HG03280 (cell line): Measurements from ENCODE around the gene RAD51B.

Source experiments
- ATAC-seq: cut with Tn5 transposase; IDR thresholded peaks from one replicate; pipeline ENCODE4 v1.9.1; 2021; ENCODE audit warnings: mild to moderate bottlenecking, moderate library complexity; ENCODE audit not compliant: unreplicated experiment

Gene RAD51B

GRCh38 chr14:68140076-68140741 is 320.6 kb downstream of the RAD51B start:
- no peak for ATAC-seq

GRCh38 chr14:68140806-68141205 is 321.2 kb downstream of the RAD51B start:
- no peak for ATAC-seq

GRCh38 chr14:68141281-68142088 is 321.9 kb downstream of the RAD51B start:
- ATAC-seq, result no peak

GRCh38 chr14:68143341-68143841 is 323.8 kb downstream of the RAD51B start:
- ATAC-seq, result no peak

- ATAC-seq, result no peak
Observed at GRCh38 chr14:68144051-68144681, 324.6 kb downstream of the RAD51B start.

GRCh38 chr14:68145036-68145435 is 325.5 kb downstream of the RAD51B start:
- no peak for ATAC-seq

DNA sequence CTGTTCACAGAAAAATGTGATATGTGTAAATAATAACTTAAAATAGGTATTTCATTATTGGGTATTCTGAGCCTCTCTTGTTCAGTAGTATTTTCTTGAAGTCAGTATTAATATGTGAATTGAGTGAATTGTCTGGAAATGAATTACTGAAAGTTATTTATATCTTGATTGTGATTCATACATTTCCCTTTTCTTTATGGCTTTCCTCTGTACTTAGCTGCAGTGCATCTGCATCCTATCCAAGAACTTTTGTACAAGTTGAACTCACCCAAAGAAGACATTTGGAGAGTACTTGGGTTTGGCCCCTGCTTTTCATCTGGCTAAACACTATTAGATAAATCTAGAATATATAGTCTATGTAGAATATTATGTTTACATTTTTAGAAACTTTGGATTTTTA is 326.0 kb downstream of the RAD51B start:
- no peak for ATAC-seq

GRCh38 chr14:68146818-68147217 is 327.2 kb downstream of the RAD51B start:
- ATAC-seq, result no peak

DNA sequence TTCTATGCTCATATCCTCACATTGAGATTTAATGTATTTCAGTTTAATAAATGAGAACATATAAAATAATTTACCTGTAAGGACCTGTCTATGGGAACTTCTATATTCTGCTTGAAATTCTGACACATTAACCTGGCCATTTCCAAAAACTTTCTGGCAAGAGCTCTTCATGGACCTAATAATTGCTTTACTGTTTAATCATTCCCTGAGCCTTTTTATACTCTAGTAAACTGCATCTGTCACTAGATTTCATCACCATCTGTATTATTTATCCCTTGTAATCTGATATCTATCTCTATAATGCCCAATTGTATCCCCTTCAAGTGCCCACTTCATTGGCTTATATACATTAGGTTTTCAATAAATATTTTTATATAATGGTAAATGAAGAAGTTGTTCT is 327.7 kb downstream of the RAD51B start:
- ATAC-seq, result no peak

DNA sequence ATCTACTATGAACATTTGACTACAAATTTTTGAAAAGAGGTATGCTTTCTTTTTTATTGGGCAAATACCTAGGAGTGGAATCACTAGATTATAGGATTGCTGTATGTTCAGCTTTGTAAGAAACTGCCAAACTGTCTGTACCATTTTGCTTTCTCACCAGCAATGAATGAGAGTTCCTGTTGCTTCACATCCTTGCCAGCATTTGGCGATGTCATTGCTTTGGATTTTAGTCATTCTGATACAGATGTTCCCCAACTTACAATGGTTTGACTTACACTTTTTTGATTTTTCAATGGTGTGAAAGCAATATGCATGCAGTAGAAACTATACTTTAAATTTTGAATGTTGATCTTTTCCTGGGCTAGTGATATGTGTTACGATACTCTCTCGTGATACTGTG is 328.7 kb downstream of the RAD51B start:
- ATAC-seq, result no peak

GRCh38 chr14:68148763-68149162 is 329.2 kb downstream of the RAD51B start:
- no peak for ATAC-seq

DNA sequence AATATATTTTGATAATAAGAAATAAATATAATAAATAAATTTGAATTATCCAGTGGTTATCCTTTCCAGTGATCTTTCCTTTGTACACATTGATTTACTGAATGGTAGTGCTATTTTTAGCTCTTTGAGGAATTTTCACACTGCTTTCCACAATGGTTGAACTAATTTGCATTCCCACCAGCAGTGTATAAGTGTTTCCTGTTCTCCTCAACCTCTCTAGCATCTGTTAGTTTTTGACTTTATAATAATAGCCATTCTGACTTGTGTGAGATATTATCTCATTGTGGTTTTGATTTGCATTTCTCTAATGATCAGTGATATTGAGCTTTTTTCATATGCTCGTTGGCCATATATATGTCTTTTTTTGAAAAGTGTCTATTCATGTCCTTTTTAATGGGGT is 333.7 kb downstream of the RAD51B start:
- no peak for ATAC-seq

DNA sequence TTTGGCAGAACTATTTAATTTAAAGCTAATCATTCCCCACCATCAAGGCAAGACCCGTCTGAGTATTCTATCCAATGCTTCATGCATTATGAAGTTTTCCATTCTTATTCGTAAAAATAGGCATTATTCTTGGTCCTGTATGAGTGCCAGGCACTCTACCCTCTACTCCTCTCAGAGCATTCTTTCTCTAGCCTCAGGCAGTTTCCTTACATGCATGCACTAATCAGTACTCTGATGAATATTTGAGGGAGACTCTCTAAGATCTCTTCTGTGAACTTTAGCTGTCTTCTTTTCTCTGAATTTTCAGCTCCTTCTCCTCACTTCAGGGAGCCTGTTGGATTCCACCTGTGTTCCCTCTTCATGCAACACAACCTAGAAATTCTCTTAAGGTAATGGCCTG is 334.7 kb downstream of the RAD51B start:
- no peak for ATAC-seq

- no peak for ATAC-seq
Observed at GRCh38 chr14:68157971-68158371, 338.4 kb downstream of the RAD51B start.

DNA sequence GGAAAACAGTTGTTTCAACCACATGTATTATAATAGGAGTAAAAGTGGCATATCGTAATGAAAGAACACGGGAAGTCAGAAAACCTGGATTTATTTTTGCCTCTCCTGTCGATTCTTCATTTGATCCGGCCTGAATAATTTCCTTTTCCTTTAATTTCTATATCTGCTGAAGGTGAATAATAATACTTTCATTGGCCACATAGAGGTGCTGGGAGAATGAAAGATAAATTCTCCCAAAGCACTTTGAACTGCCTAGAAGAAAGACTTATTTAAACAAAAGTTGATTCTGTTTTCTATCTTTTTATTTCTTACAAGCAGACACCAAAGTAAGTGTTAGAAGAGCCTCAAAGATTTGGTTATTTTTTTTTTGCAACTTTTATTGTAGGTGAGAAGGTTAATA is 339.1 kb downstream of the RAD51B start:
- no peak for ATAC-seq

DNA sequence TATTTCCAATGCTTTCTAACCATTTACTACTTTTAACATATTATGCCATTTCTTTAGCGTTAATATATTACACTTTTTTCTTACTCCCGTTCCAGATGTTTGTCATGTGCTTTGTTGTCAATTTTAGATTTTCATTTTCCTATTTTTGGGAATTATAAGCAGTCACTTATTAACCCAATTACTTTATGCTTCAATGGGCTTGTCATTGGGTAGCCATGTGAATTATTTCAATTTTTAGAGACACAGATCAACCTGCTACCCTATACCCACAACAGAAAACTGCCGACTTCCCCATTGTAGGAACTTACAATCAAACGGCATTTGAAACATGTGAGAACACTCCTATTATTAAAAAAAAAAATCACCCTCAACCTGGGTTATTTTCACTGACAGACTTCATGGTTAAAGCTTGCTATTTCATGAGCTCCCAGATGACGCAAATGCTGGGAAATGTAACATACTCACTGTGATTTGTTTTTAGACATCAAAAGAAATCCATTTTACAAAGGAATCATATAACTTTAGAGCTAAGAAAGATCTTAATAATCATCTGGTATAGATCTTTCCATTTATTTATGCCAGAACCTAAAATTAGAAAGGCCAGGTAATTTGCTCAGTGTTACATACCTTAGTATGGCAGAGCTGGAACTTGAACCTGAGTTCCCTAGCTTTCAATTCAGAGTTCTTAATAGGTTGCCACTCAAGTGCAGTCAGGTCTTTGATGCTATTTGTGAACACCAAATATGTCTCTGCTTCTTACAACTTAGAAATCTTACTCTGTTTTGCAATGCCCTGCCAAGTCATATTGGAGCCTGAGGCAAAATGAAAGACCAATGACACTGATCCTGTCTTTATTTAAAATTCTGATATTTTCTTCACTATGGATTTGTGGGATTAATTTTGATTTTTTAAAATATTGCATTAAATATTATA is 340.4 kb downstream of the RAD51B start:
- ATAC-seq, result no peak

DNA sequence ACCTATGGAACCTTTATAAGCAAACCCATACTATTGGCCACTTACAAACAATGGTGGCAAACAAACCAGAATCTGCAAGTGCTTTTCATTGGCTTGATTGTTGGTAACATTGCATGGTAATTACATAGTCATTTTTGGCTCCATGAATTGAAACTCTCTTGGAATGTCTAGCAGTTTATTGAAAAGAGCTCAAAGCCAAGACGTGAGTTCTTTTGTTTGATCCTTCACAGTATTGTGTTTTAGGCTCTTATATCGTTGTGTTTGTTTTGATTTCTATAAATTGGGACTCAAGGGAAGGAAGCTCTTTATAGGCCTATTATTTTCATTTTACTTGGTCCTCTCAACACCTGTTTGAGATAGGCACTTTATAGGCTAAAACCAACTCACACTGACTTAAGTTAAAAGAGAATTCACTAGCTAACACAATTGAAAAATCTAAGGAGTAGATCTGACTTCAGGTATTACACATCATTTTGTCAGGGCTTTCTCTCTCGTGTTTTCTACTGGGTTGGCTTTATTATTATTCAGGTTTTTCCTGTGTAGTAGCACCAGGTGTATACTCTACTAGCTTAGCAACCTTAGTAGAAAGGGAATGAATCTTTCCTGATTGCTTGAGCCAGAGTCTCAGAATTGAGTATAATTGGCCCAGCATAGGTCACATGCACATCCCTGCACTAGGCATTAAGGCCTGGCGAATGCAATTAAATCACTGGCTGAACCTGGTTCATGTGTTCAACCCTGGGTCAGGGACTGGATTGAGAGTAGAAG is 341.4 kb downstream of the RAD51B start:
- no peak for ATAC-seq

DNA sequence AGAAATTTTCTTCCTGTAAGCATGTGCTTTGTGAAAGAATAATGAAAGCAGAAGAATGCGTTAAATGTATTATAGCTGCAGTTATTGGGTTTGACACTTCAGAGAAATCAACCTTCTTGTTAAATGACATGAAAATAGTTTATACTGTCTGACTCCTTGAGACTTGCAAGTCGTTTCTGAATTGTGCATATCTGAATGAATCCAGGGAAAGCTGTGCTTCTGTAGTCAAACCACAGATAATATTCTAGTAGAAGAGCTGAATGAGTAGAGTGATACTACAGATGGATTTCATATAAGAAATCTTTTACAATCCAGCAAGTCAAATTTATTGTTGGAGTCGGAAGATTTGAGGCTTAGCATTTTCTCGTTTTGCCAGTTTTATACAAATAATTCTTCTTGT is 343.3 kb downstream of the RAD51B start:
- ATAC-seq, result no peak

DNA sequence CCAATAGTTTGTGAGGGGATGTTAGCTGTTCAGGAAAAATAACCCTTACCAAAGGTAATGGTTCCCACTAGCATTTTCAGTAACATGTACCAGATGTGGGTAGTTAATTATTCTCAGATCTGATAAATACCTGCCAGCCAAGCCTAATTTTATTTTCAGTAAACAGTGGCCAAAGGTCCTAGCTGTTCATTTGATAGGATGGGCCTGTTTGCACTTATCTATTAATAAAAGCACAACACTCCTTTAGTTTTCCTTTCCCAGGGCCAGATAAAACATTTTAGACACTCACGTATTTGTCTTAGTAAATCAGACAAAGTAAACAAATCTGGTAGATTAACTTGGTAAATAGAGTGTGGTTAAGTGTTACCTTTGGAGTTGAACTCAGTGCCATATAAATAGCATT is 345.1 kb downstream of the RAD51B start:
- ATAC-seq, result no peak

GRCh38 chr14:68165274-68165843 is 345.8 kb downstream of the RAD51B start:
- no peak for ATAC-seq
